Pancreas (tissue), 10 donors: Measurements from ENCODE around the gene PRIMA1. TPM values are rescaled to one million over a fixed set of nuclear protein-coding genes. Genes with fewer than 3 reads are reported as not detected.

Source experiments
- ATAC-seq, 4 donors: fragments of 200-7000 bp; cut with Tn5 transposase; one replicate each; pipeline versions ENCODE4 v1.8.0 to v1.9.1; 2020; ENCODE audit warnings: mild to moderate bottlenecking in 4 of 4, moderate library complexity in 4 of 4
- DNase-seq, 6 donors: peaks; one replicate each; pipeline ENCODE4 v3.0.0-alpha.2; 2020
- FAIRE-seq: peaks from 2 replicates; lab custom pipeline; 2012; peaks lifted over from hg19 to GRCh38; lab: Jason Lieb, UNC
- H3K27ac ChIP-seq, 4 donors: fragments of 200-600 bp; sonication (generic); 1 replicate in 3 of 4; 2 replicates in 1 of 4; pipeline versions ENCODE4 v1.5.0 to v1.8.0; 2020
- H3K27me3 ChIP-seq, 4 donors: fragments of 200-600 bp; one replicate each; pipeline ENCODE4 v1.8.0; 2021
- H3K36me3 ChIP-seq, 3 donors: fragments of 200-600 bp; sonication (generic) in 1 of 3; one replicate each; pipeline versions ENCODE4 v1.5.0 to v1.8.0; 2020 to 2021
- H3K4me1 ChIP-seq, 3 donors: fragments of 200-600 bp; one replicate each; pipeline ENCODE4 v1.8.0; 2021
- H3K4me3 ChIP-seq, 4 donors: fragments of 200-600 bp; sonication (generic) in 2 of 4; one replicate each; pipeline versions ENCODE4 v1.5.0 to v1.8.0; 2020 to 2021
- H3K9me3 ChIP-seq, 4 donors: fragments of 200-600 bp; one replicate each; pipeline ENCODE4 v1.8.0; 2021
- WGBS, 2 donors: extraction: QIAGEN DNeasy Blood & Tissue Kit; methylation state at CpG; one replicate each; pipeline ENCODE4 v1.1.7; 2013; 5-methylcytosine and 5-hydroxymethylcytosine counted together
- intact Hi-C, 3 donors: fragments of 100-400 bp; cut with DNase I; formaldehyde crosslinking; loops; one replicate each; pipeline versions ENCODE4 v1.11.1 to v1.14.2; 2022
- polyA plus RNA-seq, 2 donors: library from polyadenylated mRNA; stranded (reverse); fragments of 200-250 nt; gene quantifications; one replicate each; pipeline ENCODE4 v1.2.3, GENCODE V29; 2013
- total RNA-seq, 6 donors: library from RNA; stranded (reverse); fragmentation: NEBNext Ultra II Directional in 4 of 6; extraction: Animal tissue kit (Norgen Biotek cat#: 25700) in 4 of 6; gene quantifications; one replicate each; pipeline versions ENCODE4 v1.2.1 to v1.2.4, GENCODE V29; 2021 to 2023
- TF ChIP-seq, protein P1 (sequence below), 4 donors: fragments of 200-600 bp; sonication (generic) in 3 of 4; IDR thresholded peaks; one replicate each; pipeline versions ENCODE4 v1.5.0 to v1.8.0; 2021; ENCODE audit warnings: antibody characterized with exemption in 4 of 4
- donor health status: healthy with polysubstance abuse.
- donor health status: DM: no; HTN: no; CAD: no; lungs with moderate emphysema.
- donor health status: DM: no; HTN: no; CAD: no.
- donor health status: control.
- donor health status: control.
- donor health status: Bipolar disorder and iron deficiency.
- donor health status: DM: yes; HTN: yes; CAD: no.
- donor health status: DM: no; HTN: no; CAD: no.
- donor health status: DM: no; HTN: no; CAD: no.
- donor health status: DM: yes; HTN: yes; CAD: no.

PRIMA1 gene
- total and polyA plus RNA-seq, 8 donors = 0.27 to 0.61 (median 0.33) TPM

DNA sequence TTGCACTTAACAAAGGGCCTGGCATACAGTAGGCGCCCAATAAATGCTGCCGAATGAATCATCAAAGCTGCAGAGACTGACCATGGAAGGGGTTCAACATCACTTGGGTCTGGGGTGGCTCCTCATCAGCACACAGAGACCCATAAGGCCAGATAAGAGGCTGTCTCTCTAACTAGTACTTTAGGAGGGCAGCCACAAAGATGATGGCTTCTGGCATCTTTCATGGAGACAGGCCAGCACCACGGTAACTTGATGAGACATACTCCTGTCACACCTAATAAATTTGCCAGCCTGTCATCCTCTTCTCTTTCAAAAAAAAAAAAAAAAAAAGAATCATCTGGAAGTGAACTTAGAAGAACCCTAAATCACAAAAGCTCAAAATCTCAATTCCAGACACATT lies 3.4 kb downstream of the PRIMA1 start:
- DNase-seq (no peak), ATAC-seq (no peak), FAIRE-seq (no peak)
- TF ChIP-seq, protein P1, sequence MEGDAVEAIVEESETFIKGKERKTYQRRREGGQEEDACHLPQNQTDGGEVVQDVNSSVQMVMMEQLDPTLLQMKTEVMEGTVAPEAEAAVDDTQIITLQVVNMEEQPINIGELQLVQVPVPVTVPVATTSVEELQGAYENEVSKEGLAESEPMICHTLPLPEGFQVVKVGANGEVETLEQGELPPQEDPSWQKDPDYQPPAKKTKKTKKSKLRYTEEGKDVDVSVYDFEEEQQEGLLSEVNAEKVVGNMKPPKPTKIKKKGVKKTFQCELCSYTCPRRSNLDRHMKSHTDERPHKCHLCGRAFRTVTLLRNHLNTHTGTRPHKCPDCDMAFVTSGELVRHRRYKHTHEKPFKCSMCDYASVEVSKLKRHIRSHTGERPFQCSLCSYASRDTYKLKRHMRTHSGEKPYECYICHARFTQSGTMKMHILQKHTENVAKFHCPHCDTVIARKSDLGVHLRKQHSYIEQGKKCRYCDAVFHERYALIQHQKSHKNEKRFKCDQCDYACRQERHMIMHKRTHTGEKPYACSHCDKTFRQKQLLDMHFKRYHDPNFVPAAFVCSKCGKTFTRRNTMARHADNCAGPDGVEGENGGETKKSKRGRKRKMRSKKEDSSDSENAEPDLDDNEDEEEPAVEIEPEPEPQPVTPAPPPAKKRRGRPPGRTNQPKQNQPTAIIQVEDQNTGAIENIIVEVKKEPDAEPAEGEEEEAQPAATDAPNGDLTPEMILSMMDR (IDR thresholded peaks at IDR 0.05) = no peak
- no peak overlapping the region for H3K4me3 ChIP-seq
- H3K36me3 ChIP-seq = no peaks in the 10 kb centered on the region
- H3K9me3 ChIP-seq = no peaks in the 10 kb centered on the region
- H3K27ac ChIP-seq = no peak overlapping the region
- H3K27me3 ChIP-seq = no peaks in the 10 kb centered on the region
- WGBS, 2 donors = 39 to 60% methylated on average over 3 of the region's 3 CpGs
- no peaks in the 10 kb centered on the region for H3K4me1 ChIP-seq
- intact Hi-C loops = no loop called here

DNA sequence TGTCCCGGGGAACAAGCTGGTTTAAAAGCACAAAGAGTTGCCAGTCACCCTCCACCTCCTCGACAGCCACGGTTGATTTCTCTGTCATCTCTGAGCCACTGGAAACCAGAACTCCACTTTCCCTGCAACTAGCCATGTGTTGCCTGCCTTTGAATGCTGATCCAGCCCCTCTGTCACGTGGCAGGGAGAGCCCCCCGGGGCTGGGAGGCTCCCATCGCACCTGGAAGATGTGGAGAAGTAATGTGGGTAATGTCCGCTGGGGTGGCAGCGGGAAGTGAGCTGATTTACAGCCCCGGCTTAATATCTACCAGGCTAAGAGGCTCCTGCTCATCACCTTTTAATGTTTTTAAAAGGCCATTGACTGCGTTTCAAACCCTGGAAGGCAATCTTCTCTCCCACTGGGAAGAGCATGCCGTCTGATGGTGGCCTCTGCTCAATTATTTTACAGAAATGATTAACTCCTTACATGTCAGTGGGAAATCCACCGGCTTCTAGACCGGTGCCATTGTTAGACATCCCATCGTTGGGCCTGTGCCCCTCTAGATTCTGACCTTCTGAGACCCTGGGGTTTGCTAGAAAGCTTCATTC lies 7.4 kb downstream of the PRIMA1 start:
- Histone ChIP-seq H3K9me3 (no peaks in the 10 kb centered on the region), H3K27me3 (no peaks in the 10 kb centered on the region), H3K4me1 (no peaks in the 10 kb centered on the region), H3K27ac (no peak overlapping the region), H3K4me3 (no peak overlapping the region), H3K36me3 (no peaks in the 10 kb centered on the region)
- TF ChIP-seq, protein P1 (IDR thresholded peaks at IDR 0.05) = no peak
- no peak for ATAC-seq
- intact Hi-C loops = no loop called here
- DNase-seq = no peak
- FAIRE-seq = no peak
- 65 to 79% methylated on average over 14 of the region's 14 CpGs for WGBS, 2 donors

DNA sequence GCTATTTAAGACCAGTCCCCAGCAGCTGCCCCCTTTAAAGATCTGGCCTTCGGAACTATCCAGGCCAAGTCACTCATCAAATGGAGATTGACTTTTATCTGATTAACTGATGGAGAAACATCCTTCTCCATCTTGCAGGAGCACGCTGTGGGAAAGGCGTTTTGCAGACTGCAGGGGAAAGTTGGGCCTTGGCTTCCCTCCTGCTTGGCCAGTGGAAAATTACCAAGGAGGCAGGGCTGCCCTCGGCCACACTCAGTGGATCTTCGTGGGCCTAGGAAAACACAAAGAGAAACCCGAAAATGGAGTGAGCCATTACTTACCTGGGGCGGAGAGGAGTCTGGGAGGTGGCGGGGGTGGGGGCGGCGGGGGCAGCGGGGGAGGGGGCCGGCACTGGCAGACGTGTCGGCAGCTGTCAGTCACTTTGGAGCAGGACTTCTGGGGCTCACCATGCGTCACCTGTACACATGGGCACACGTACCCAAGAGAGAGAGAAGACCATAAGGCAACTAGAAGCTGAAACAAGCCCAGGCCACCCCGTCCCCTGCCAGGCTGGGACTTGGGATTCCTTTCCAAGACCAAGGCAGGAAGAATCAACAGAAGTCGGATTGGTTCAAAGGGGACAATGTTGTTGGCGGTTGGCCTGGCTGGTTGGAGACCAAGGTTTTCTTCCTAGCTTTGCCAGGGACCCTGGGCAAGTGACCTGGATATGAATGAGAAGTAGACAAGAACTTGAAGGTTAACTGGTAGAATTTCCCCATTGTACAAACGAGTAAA lies 9.2 kb downstream of the PRIMA1 start:
- TF ChIP-seq, protein P1 (IDR thresholded peaks at IDR 0.05) = no peak
- Histone ChIP-seq H3K36me3 (no peaks in the 10 kb centered on the region), H3K9me3 (no peaks in the 10 kb centered on the region), H3K4me1 (no peaks in the 10 kb centered on the region), H3K4me3 (no peak overlapping the region), H3K27ac (no peak overlapping the region), H3K27me3 (no peaks in the 10 kb centered on the region)
- intact Hi-C loops = no loop called here
- DNase-seq = no peak
- no peak for FAIRE-seq
- 63 to 72% methylated on average over 17 to 20 of the region's 20 CpGs for WGBS, 2 donors
- no peak for ATAC-seq

DNA sequence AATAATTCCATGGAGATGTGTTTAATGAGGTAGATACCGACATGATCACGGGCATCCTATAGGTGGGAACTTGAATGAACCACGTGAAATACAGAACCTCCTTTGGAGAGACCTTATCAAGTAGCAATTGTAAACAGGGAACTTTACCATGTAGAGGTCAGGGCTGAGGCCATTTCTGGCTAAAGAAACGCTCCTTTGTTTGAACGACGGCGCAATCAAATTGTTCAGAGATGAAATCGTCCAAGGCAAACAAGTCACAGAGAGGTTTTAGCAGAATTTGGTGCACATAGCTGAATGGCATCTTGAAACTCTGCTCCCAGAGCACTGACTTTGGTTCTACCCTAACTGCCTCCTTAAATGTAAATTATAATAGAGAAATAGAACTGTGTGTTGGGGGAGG lies 9.8 kb downstream of the PRIMA1 start:
- Histone ChIP-seq H3K9me3 (no peaks in the 10 kb centered on the region), H3K27me3 (no peaks in the 10 kb centered on the region), H3K36me3 (no peaks in the 10 kb centered on the region), H3K4me1 (no peaks in the 10 kb centered on the region), H3K27ac (no peak overlapping the region), H3K4me3 (no peak overlapping the region)
- TF ChIP-seq, protein P1 (IDR thresholded peaks at IDR 0.05) = no peak
- peak in 2 of 4 donors; percentile 22 to 55 for ATAC-seq
- DNase-seq = no peak
- intact Hi-C loops = no loop called here
- WGBS, 2 donors = 25 to 26% methylated on average over 8 of the region's 8 CpGs
- FAIRE-seq = no peak

DNA sequence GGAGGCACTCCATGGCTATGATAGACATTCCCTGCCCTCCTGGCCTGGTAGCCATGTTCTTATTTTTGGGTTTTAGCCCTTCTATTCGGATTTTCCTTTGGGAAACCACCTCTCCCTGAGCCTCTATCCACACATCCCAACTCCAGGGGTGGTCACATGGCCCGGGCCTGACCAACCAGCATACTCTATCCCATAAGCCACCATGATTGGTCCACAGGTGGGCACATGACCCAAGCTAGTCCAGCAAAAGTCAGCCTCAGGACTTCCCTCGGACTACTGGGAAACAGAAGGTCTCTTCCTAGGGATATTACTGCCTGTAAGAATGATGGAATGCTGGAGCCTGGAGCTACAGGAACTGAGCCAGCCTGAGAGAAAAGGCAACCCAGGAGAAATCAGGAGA lies 12.5 kb downstream of the PRIMA1 start:
- H3K4me3 ChIP-seq = no peak overlapping the region
- no peaks in the 10 kb centered on the region for H3K36me3 ChIP-seq
- no peak overlapping the region for H3K27ac ChIP-seq
- TF ChIP-seq, protein P1 (IDR thresholded peaks at IDR 0.05) = no peak
- 61 to 68% methylated on average over 3 of the region's 3 CpGs for WGBS, 2 donors
- FAIRE-seq (no peak), DNase-seq (no peak), ATAC-seq (no peak)
- no peaks in the 10 kb centered on the region for H3K9me3 ChIP-seq
- H3K27me3 ChIP-seq = no peaks in the 10 kb centered on the region
- intact Hi-C loops = no loop called here
- H3K4me1 ChIP-seq = no peaks in the 10 kb centered on the region
